GM19043 (cell line): ENCODE data around the gene PRMT6.
"Not testable (repeated sequence)": the region's sequence is repeated elsewhere in the genome, so short reads cannot be mapped to it uniquely, and the experiment has no call there.

Source experiments
- ATAC-seq: cut with Tn5 transposase; IDR thresholded peaks from one replicate; pipeline ENCODE4 v1.9.1; 2021; ENCODE audit warnings: low read depth; ENCODE audit not compliant: unreplicated experiment

PRMT6 gene

GRCh38 chr1:107091418-107091817 is 34.9 kb downstream of the PRMT6 start:
- no peak for ATAC-seq

- not testable (repeated sequence) for ATAC-seq
Observed at GRCh38 chr1:107093395-107093794, 36.9 kb downstream of the PRMT6 start.

- no peak for ATAC-seq
Observed at GRCh38 chr1:107095647-107096046, 39.2 kb downstream of the PRMT6 start.

GRCh38 chr1:107096690-107097089 is 40.2 kb downstream of the PRMT6 start:
- no peak for ATAC-seq

GRCh38 chr1:107098961-107099360 is 42.5 kb downstream of the PRMT6 start:
- no peak for ATAC-seq

GRCh38 chr1:107100331-107100984 is 44.0 kb downstream of the PRMT6 start:
- ATAC-seq = no peak

GRCh38 chr1:107105914-107106313 is 49.4 kb downstream of the PRMT6 start:
- no peak for ATAC-seq
